T-helper 1 cell treated with Interleukin-12 subunit alpha and Interleukin-12 subunit beta and Interleukin-4 antibody, amounts not matched to agents 30 ng/mL and 1 ng/mL, for 36 hours (primary cell): ENCODE data around the gene KCNQ1. TPM values are rescaled to one million over a fixed set of nuclear protein-coding genes. Genes with fewer than 3 reads are reported as not detected.

Source experiments
- intact Hi-C: fragments of 100-400 bp; cut with micrococcal nuclease; formaldehyde crosslinking; loops from one replicate; pipeline ENCODE4 v1.15.1; 2024
- total RNA-seq: library from RNA; stranded (reverse); gene quantifications from 2 replicates; pipeline ENCODE4 v1.2.3, GENCODE V29; 2022

The KCNQ1 gene
- total RNA-seq, 1 donor from 2014 or later: 16.9 TPM

DNA sequence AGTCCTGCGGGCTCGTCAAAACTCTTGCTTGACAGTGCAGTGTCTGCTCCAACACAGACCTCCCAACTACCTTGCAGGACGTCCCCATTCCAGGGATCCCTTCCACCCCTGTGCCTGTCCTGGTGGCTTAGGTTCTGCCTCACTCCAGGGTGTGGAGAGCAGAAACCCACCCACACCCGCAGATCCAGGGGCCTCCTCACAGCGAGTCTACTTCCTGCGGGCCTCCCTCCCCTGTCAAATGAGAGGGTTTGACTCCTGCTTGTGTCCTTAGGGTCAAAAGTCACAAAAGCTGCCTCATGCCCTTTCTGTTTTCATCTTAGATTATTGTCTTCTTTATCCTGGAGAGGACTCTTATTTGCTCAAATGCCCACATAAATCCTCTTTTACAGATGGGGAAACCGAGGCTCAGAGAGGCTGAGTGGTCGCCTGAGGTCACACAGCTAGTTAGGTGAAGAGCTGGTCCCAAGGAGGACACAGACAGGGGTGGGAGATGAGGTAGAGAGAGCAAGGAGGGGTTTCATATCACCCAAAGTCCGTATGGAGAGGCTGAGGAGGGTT, 336.1 kb downstream of the KCNQ1 start:
- intact Hi-C loops: no loop called here

DNA sequence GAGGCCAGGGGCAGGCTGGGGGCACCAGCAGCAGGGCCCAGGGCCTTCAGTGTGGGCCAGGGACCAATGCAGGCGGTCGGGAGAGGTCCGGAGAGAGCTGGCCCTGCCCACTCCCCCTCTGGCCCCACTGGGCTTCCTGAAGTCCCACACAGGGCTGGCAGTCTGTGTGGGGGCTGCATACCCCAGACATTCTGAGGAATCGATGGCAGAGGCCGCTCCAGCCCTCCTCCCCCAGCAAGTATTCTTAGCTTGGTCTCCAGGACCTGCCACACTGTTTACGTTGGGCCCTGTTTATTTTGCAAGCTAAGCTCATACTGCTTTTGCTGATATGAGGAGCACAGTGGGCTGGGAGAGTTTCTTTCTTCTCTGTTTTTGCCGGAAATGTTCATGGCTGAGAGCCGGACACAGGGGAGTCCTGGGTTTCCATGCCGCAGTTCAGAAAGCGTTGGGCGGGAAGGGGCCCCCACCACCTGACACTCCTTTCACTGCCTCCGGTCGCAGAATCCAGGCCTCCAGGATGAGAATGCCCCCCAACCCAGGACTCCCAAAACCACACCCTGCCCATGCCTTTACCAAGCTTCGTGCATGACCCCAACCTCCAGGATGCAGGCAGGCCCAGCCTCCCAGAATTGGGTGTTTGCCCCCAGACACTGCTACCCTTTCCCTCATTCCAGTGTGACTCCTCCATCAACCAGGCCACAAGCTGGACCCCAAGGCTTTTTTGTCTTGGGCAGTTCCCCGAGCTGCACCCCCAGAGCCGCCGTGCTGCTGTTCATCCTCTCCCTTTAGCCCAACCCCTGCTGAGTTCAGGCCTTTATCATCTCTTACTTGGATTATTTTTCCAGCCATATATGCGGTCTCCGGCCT, 336.8 kb downstream of the KCNQ1 start:
- intact Hi-C loops: no loop called here

DNA sequence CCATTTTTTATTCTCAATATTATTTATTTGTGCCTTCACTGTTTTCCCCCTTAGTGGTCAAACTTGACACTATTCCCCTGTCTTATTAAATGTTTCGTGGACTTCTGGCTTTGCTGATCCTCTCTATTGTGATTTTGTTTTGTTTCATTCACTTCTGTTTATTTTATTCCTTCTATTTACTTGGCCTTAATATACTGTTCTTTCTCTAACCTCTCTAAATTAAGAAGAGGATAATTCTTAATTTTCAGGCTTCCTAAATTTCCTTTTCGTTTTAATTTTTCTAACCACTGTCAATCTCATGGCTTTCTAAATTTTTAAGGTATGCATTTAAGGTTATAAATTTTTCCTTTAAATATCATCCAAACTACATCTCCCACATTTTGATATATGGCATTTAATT, 338.0 kb downstream of the KCNQ1 start:
- intact Hi-C loops: no loop called here

DNA sequence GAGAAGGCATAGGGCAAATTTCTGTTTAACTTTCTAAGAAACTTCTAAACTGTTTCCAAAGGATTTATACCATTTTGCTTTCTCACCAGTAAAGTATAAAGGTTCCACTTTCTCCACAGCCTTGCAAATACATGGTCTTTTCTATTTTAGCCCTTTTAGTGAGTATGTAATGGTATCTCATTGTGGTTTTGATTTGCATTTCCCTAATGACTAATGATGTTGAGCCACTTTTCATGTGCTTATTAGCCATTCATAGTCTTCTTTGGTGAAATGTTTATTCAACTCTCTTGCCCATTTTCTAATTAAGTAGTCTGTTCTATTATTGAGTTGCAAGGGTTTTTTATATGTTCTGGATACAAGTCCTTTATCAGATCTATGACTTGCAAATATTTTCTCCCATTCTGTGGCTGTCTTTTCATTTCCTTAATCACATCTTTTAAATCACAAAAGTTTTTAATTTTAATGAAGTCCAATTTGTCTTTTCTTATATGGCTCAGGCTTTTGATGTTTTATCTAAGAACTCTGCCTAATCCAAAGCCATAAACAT, 338.8 kb downstream of the KCNQ1 start:
- intact Hi-C loops: no loop called here

DNA sequence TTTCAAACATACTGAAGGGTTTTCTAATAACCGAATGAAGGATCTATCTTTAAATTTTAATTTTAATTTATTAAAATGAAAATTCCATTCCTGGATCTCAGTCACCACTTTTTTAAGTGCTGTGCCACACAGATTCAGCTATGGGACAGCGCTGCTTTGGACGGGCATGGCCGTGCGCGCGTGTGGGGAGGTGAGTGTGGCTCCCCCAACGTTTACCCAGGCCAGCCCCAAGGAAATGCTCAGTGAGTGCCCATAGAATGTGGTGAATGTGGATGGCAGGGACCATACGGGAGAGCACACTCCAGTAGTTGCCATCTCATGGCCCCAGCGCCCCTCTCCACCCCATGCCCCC, 343.0 kb downstream of the KCNQ1 start:
- intact Hi-C loops: no loop called here

DNA sequence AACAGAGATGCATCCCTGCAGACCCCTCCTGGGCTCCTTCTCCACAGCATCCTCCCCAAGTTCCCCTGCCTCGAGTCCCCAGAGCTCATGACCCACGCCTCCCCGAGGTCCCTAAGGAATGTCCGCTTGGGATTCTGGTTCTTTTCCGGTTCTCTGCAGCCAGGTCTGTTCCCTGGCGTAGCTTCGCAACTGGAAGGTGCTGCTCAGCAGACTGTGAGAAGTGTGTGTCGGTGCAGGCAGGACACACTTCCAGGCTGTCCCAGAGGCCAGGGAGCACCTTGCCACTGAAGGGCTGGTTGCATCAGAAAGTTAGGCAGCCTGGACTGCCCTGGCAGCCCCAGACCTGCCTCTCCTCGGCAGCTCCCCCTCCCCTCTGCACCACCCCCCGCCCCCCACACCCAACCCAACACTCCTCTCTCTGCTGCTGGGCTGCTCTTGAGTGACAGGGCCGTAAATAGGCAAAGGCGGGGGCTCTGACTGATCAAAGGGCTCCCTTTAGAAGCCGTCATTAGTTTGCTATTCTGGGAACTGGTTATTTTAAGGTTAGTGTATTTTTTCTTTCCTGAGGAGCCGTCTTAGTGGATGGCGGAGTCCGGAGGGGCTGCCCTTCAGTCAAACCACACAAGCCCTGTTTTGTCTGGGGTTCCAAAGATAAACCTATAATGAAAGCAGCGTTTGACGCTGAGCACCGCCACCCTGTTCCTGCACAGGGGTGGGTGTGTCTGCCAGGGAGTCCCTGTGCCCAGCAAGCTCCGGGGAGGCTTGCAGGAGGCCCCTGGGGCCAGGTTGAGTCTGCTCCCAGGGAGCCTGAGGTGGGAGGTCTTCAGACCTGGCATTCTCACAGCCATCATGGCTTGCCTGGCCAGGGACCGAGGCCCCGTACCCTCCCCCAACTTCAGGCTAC, 343.6 kb downstream of the KCNQ1 start:
- intact Hi-C loops: no loop called here

DNA sequence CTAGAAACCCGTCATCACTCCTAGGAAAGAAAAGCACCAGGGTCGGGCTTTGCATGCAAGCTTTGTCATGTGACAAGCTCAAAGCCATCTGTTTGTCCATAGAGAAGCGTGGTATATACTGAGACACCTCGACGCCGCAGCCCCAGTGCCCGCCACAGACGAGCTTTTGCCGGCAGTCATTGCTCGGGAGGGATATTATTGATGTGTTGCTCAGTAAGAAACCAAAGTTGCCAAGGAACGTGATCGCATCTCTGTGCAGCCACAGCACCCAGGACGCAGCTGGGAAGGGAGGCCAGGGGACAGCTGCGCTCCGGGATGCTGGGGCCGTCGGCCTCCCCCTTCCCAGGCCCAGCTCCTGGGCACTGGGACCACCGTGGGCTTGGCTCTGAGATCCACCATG, 344.5 kb downstream of the KCNQ1 start:
- intact Hi-C loops: no loop called here

DNA sequence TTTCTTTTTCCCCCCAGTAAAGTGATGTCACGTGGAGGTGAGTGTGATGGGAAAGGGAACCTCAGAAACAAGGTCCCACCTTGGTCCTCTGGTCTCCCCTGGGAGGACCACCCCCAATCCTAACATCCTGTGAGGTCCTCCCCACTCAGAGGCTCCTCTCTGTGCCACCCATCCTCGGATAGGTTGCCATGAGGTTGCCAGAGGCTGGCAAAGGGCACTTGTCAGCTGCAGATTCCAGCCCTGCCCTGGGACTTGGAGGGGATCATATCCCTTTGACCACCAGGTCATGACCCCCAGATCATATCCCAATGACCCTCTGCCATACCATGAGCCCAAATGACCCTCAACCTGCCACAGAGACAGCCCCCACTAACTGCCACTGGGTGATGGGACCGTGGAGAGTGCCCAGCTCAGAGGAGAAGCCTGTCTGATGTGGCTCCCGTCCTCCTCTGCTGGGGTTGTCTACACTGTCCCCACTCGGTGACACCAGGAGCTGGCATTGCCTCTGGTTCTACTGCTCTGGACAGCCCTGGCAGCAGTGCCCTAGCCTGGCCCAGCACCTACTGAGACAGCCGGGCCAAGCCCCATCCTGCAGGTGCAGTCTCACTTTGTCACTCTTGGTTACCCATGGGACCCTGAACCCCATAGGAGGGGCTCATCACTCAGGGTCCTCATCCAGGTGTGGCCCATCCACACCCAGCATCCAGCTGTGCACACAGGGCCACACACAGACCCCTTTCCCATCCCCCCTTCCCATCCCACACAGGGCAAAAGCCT, 345.2 kb downstream of the KCNQ1 start:
- intact Hi-C loops: no loop called here

DNA sequence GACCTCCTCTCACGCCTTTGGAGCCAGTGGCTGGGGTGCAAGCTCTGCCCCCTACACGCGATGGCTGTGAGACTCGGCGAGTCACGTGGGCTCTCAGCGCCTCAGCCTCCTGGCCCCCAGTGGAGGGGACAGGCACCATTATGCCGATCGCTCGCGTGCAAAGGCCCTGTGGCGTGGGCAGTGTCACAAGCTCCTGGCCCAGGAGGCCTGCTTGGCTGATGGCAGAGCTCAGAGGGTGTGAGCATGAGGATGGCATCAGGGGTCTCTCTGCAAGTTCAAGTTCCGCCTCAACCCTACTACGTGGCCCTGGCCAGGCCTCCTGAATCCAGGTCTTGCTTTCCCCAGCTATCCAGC, 345.7 kb downstream of the KCNQ1 start:
- intact Hi-C loops: no loop called here

DNA sequence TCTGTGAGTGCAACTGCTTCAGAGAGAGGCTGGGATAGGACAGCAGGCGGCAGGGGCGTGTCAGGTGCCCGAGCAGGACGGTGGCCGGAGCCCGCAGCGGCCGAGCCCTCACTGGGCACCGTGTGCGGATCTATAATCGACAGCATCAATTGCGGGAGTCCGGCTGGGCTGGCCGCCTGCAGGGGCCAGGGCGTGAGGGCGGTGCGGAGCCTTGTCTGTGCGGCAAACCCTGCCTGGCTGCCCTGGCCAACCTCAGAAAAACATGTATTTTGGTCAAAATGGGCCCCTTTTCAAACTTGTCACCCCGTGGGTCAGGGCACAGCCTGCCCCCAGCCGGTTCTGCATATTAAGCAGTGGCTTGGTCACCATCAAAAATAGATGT, 346.3 kb downstream of the KCNQ1 start:
- intact Hi-C loops: no loop called here

DNA sequence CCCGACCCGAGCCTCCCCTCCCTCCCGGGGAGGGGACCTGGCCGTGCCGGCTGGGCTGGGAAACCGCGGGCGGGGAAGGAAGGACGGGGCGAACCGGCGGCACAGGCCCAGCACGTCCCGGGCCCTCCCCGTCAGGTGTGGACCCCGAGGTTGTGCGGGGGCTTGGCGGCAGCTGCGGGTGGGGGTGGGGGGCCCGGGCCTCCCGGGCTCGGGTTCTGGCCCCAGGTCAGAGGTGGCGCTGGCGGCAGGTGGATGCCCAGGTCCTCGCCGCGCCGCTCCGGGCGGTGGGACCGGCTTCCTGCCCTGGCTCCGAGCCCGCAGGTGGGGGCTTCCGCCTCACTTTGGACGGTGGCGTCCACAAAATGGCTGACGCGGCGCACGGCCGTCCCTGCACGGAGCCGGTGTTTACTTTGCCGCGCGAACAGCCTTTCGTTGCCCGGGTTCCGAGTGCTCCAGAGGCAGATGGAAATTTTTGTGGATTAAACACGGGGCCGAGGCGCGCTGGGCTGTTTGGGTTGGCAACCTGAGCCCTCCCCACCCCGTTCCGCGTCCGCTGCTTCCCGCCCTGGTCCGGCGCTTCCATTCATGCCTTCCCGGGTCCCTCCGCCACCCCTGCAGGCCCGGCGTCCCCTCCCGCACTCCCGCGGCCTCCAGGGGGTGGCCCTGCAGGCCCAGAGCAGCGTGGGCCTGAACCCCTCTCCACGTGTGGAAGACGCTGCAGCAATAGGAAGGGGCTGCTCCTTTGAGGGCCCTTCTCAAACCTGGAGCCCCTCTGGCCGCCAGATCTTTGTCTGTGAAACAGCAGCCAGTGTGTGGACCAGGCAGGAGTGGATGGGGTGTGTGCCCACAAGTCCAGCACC, 346.9 kb downstream of the KCNQ1 start:
- intact Hi-C loops: no loop called here

DNA sequence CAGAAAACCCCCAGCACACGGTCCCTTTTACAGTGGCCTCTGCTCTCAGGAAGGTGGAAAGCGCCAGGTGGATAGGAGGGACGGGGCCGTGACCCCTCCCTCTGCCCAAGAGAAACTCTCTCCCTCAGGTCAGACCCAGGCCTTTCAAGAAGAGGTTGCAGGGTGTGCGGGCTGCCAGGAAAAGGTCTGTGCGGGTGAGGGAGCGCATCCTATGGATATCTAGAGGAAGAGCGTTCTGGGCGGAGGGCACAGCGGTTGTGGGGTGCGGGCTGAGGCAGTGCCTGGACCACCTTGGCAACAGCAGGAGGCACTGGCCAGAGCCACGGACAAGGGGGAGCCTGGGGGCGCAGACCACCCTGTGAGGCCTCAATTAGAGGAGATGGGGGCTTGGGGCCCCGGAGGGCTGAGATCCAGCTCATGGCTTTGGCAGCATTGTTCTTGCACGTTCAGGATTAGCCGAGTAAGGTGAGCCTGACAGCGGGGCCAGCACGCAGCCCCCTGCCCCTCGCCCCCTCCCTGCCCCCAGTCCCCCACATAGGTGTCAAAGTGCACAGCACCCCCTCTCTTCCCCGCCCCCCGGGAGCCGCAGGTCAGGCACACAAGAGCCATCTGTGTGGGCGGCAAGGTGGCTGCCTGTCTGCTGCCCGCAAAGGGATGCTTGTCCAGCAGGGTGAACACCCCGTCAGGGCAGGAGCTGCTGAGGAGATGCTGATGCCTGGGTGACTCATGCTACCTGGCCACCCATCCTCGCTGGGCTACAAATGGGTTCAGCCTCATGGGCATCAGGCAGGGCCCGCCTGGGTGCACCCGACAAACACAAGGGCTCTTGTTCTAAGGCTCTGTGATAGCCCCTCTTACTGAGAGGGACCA, 347.8 kb downstream of the KCNQ1 start:
- intact Hi-C loops: no loop called here

DNA sequence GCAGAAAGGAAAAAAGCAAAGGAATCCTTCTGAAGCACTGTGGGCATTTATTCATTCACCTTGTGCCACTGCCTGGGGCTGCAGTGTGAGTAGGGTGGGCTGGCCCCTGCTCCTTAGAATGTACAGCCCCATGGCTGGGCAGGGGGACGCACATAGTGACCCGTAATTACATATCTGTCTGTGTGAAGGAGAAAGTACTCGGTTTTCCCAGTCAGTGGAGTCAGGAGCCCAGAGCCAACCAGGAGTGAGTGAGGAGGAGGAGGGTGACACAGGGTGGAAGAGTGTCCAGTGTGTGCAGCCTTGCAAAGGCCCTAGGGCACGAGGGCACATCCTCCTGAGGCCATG, 348.9 kb downstream of the KCNQ1 start:
- intact Hi-C loops: no loop called here

DNA sequence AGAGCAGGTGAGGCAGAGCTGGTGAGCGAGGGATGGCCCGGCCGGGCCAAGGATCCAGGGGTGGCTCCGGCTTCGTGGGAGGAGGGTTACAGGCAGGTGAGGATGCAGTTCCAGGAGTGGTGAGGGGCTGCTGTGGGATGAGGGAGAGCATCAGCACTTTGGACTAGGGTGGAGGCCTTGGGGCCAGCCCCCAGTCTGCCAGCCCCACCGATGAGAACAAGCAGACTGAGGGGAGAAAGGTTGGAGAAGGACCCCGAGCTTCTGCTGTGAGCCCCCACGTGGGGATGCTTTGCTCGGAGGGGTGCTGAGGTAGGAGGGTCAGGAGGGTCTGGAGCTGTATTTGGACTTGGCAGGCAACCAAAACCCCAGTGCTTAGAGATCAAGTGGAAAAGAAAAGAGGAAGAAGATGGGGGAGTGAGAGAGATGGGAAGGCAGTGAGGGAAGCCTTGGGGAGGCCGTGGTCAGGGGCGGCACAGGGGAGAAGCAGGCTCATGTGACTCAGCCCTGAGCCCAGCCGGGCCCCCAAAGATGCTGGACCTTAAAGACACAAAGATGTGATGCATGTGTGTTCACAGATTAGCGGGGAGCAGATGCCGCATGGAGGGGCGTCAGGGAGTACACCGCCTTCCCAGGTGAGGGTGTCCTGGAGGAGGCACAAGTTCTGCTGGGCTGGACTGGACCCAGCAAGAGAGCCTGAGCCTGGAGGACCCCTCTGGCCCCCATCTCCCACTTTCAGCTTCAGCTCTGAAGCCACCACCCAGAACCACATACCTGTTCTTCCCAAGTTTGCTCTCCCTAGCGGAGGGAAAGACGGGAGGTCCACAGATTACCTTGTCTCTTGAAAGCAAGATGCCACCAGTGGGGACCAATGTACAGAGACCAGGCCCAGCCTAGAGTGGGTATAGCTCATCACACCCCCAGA, 349.5 kb downstream of the KCNQ1 start:
- intact Hi-C loops: no loop called here

DNA sequence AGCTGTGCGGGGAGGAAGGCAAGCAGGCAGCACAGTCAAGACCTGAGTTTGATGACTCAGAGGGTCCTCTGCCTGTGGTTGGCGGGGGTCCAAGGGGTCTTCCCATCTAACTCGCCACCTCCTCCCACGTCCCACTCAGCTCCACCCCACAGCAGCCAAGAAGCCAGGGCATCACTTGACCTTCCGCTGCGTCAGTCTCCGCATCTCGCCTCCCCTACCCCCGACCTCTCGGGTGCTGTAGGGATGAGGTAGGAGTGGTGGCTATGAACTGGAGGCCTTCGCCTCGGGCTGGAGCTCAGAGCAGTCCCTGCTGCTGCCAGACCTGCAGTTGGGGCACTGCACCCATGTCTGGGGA, 350.1 kb downstream of the KCNQ1 start:
- intact Hi-C loops: no loop called here

DNA sequence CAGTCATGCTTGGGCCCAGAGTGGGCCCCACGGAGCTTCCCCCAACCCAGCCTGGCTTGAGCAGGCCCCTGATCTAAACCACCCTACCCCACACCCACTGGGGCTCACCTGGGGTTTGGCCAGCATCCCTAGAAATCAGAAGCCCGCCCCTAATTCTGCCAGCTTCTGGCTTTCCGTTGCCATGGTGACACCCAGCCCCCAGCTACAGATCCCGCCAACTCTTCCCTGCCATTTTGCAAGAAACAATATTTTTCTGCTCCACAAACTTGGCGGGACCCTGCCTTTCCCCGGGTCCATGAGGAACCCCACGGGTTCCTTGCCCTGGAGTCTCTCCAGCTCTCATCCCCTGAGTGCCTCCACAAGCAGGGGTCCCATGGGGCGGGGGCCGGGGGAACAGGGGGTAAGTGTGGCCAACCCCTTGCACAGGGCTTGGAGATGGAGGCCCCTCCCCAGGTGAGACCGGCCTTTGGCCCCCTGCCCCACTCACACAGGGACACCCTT, 350.7 kb downstream of the KCNQ1 start:
- intact Hi-C loops: no loop called here

DNA sequence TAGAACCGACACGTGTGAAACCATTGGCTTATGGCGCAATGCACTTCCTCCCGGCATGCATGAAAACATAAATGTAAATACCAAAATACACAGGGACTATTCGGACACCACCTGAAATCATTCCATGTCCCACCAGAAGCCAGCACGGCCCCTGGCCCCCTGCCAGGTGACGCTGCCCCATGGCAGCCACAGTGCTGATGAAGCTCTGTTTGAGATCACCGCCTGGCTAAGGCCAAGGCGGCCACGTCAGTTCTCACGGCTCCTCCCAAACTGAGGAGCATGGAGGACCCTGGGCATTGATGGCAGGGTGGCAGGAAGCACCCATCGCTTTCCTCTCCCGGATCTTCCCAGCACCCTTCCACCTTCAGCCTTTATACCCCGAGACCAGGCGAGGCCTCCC, 351.3 kb downstream of the KCNQ1 start:
- intact Hi-C loops: no loop called here

DNA sequence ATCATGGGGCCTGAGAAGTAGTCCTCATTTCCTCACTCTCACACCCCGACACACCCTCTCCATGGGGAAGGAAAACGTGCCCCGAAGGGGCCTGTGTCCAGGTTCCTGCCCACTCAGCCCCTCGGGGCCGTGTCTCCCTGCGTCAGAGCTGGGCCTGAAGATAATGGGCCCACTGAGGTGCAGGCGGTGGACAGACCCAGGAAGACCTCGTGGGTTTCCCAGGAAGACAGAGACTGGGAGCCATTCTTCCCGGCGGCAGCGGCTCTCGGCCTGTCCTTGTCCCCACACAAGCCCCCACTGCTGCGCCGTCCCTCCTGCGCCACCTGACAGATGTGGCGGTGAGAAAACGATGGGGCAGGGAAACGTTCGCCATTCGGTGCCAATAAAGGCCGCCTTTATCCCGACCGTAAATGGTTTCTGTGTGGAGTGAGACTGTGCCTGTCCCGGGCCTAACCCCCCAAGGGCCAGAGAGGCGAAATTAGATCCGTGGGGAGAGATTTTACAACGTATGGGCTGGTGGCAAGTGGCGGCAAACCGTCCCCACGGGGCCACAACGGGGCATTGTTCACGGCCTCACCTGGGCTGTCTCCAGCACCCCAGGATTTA, 351.8 kb downstream of the KCNQ1 start:
- intact Hi-C loops: no loop called here
